Esophagus (tissue), 2 donors: ENCODE measurements around the gene CREB5. TPM values are rescaled to one million over a fixed set of nuclear protein-coding genes. Genes with fewer than 3 reads are reported as not detected.
"Not testable (repeated sequence)": the region's sequence is repeated elsewhere in the genome, so short reads cannot be mapped to it uniquely, and the experiment has no call there.

Source experiments
- H3K27ac ChIP-seq, 2 donors: one replicate each; pipeline ENCODE4 v1.5.1; 2013; ENCODE audit warnings: low read depth in 2 of 2, mild to moderate bottlenecking in 2 of 2, inconsistent platforms in 1 of 2, low read length in 1 of 2, moderate library complexity in 1 of 2
- H3K27me3 ChIP-seq, 2 donors: one replicate each; pipeline ENCODE4 v1.6.1; 2013; ENCODE audit warnings: low read length in 2 of 2, control low read depth in 1 of 2, mild to moderate bottlenecking in 1 of 2; ENCODE audit not compliant: insufficient read depth in 2 of 2, control insufficient read depth in 1 of 2
- H3K36me3 ChIP-seq, 2 donors: one replicate each; pipeline ENCODE4 v1.6.1; 2013; ENCODE audit warnings: low read length in 1 of 2; ENCODE audit not compliant: control insufficient read depth in 2 of 2, insufficient read depth in 2 of 2
- H3K4me1 ChIP-seq, 2 donors: one replicate each; pipeline ENCODE4 v1.6.1; 2013; ENCODE audit warnings: low read length in 1 of 2; ENCODE audit not compliant: control insufficient read depth in 2 of 2, insufficient read depth in 2 of 2
- H3K4me3 ChIP-seq, 2 donors: one replicate each; pipeline ENCODE4 v1.5.1; 2013; ENCODE audit warnings: low read length in 2 of 2, mild to moderate bottlenecking in 2 of 2, low read depth in 1 of 2, moderate library complexity in 1 of 2
- H3K9me3 ChIP-seq, 2 donors: one replicate each; pipeline ENCODE4 v1.6.1; 2013; ENCODE audit warnings: mild to moderate bottlenecking in 2 of 2, low read depth in 1 of 2, low read length in 1 of 2, moderate library complexity in 1 of 2; ENCODE audit not compliant: control insufficient read depth in 2 of 2, insufficient read depth in 1 of 2
- WGBS, 2 donors: extraction: QIAGEN DNeasy Blood & Tissue Kit; methylation state at CpG; one replicate each; pipeline ENCODE4 v1.1.7; 2013; 5-methylcytosine and 5-hydroxymethylcytosine counted together
- polyA plus RNA-seq, 2 donors: library from polyadenylated mRNA; stranded (reverse); fragments of 200-250 nt; gene quantifications; one replicate each; pipeline ENCODE4 v1.2.3, GENCODE V29; 2013
- donor health status: healthy with polysubstance abuse.
- donor health status: Bipolar disorder and iron deficiency.

Gene CREB5
- polyA plus RNA-seq, 2 donors: 0.67 to 1.2 TPM

- not testable (repeated sequence) for H3K4me3 ChIP-seq, H3K27ac ChIP-seq, H3K27me3 ChIP-seq, H3K36me3 ChIP-seq, H3K4me1 ChIP-seq, H3K9me3 ChIP-seq
- WGBS, 2 donors: 94 to 95% methylated on average over 5 of the region's 5 CpGs
Measured at GRCh38 chr7:28786156-28786555, 373.8 kb downstream of the CREB5 start.

- Histone ChIP-seq H3K27ac (no peak overlapping the region), H3K4me3 (no peak overlapping the region)
Measured at GRCh38 chr7:28787106-28787505, 374.8 kb downstream of the CREB5 start.

GRCh38 chr7:28790467-28790866 is 378.1 kb downstream of the CREB5 start:
- Histone ChIP-seq H3K36me3 (no peaks in the 10 kb centered on the region), H3K9me3 (no peaks in the 10 kb centered on the region), H3K4me1 (no peaks in the 10 kb centered on the region), H3K4me3 (no peak overlapping the region), H3K27ac (no peak overlapping the region), H3K27me3 (no peaks in the 10 kb centered on the region)
- WGBS, 2 donors: 86 to 91% methylated on average over 4 of the region's 4 CpGs

More at GRCh38 chr7:28787106-28787505, 374.8 kb downstream of the CREB5 start:
- no peaks in the 10 kb centered on the region for H3K9me3 ChIP-seq
- no peaks in the 10 kb centered on the region for H3K27me3 ChIP-seq
- no peaks in the 10 kb centered on the region for H3K36me3 ChIP-seq
- H3K4me1 ChIP-seq: no peaks in the 10 kb centered on the region

DNA sequence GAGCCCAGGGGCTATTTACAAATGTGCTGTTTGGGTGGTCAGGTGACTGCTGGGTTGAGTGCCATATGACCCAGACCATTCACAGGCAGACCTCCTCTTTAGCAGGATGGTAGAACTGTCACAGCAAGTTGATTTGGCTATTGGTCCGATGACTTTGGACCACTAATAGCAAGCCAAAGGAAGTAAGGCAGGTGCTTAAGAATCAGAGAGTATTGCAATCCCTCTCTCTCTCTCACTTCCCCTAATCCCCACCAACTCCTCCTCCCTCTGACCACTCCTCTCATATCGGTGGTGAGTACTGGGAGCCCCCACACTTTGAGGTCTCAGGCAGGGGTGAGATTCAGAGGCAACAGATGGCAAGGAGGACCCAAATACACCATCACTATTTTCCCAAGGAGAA is 380.5 kb downstream of the CREB5 start:
- Histone ChIP-seq H3K27ac (no peak overlapping the region), H3K9me3 (no peaks in the 10 kb centered on the region), H3K4me3 (no peak overlapping the region), H3K27me3 (no peaks in the 10 kb centered on the region), H3K36me3 (no peaks in the 10 kb centered on the region), H3K4me1 (no peaks in the 10 kb centered on the region)
- WGBS, 2 donors: 90% methylated on average over 2 of the region's 2 CpGs

DNA sequence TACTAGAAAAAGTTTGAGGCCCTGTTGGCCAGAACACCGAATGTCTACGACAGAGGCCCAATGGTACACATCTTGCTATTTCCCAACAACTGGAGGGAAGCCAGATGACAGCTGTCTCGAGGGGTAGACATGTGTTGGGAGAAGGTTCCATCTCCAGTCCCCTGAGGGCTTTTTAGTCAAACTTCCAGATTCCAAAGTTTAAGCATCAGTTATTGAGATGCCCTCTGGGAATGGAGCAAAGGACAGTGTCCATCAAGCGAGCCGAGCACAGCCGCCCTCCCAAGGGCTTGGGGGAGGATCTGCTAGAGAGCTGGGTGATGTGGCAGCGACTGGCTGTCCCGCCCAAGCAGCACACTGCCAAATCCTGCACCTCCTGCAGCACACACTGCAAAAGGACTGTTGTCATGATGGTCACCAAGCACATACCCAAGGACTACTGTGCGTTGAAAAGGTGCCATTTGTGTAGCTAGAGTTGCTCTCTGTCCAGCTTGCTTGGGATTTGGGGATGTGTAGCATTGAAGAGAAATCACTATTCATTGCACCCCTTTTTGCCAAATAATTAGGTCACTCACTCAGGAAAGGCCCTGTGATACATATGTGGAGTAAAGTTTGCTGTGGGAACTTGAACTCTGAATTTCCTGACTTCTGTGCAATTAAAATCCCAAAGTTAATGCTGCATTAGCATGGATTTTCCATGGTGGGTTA is 381.2 kb downstream of the CREB5 start:
- H3K36me3 ChIP-seq: no peaks in the 10 kb centered on the region
- no peak overlapping the region for H3K27ac ChIP-seq
- 80 to 83% methylated on average over 9 of the region's 9 CpGs for WGBS, 2 donors
- H3K9me3 ChIP-seq: no peaks in the 10 kb centered on the region
- no peaks in the 10 kb centered on the region for H3K27me3 ChIP-seq
- no peaks in the 10 kb centered on the region for H3K4me1 ChIP-seq
- no peak overlapping the region for H3K4me3 ChIP-seq

GRCh38 chr7:28798274-28798673 is 386.0 kb downstream of the CREB5 start:
- H3K36me3 ChIP-seq: no peaks in the 10 kb centered on the region
- no peak overlapping the region for H3K27ac ChIP-seq
- no peaks in the 10 kb centered on the region for H3K27me3 ChIP-seq
- no peaks in the 10 kb centered on the region for H3K4me1 ChIP-seq
- WGBS, 2 donors: 78 to 84% methylated on average over 15 of the region's 15 CpGs
- no peak overlapping the region for H3K4me3 ChIP-seq
- no peaks in the 10 kb centered on the region for H3K9me3 ChIP-seq

- Histone ChIP-seq H3K9me3 (peaks cover 0 to 2% of the 10 kb centered on the region in 2 donors), H3K27me3 (no peaks in the 10 kb centered on the region), H3K4me3 (no peak overlapping the region), H3K27ac (no peak overlapping the region), H3K4me1 (no peaks in the 10 kb centered on the region), H3K36me3 (peaks cover 0 to 3% of the 10 kb centered on the region in 2 donors)
- WGBS, 2 donors: 53 to 64% methylated on average over 1 of the region's 1 CpG
Measured at GRCh38 chr7:28799619-28800018, 387.3 kb downstream of the CREB5 start.

DNA sequence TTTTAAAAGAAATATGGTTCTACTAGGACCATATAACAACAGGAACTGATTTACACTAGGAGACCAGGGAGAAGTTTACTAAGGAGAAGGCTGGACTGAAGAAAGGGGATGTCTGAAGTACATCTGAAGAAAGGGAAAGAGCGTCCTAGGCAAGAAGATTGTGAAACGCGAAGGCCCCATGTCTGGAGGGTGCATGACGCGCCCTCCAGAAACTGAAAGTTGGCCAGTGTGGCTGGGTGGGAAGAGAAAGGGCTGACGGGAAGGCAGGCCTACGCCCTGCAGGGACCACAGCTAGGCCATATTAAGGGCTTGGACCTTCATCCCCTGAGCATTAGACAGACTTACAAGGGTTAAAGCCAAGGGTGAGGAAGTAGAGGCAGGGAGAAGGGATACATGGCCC is 387.8 kb downstream of the CREB5 start:
- H3K4me1 ChIP-seq: no peaks in the 10 kb centered on the region
- H3K4me3 ChIP-seq: no peak overlapping the region
- H3K27me3 ChIP-seq: no peaks in the 10 kb centered on the region
- H3K9me3 ChIP-seq: peaks cover 0 to 2% of the 10 kb centered on the region in 2 donors
- H3K27ac ChIP-seq: no peak overlapping the region
- 89 to 90% methylated on average over 7 of the region's 7 CpGs for WGBS, 2 donors
- peaks cover 0 to 3% of the 10 kb centered on the region in 2 donors for H3K36me3 ChIP-seq

DNA sequence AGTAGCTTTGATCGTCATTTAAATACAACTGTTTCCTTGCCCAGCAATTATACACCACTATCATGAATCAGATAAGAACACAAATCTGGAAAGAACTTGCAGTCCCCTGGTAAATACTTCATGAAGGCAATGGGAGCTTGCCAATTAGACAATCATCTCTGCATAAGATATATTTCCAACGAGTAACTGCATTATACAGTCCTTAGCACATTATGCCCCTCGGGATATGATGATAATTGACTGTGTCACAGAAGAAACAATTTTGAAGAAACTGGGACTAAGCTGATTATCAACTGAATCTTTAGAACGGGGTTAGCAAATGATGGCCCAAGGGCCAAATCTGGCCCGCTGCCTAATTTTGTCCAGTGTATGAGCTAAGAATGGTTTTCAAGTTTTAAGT is 390.1 kb downstream of the CREB5 start:
- H3K27me3 ChIP-seq: no peaks in the 10 kb centered on the region
- 83 to 86% methylated on average over 5 of the region's 5 CpGs for WGBS, 2 donors
- H3K9me3 ChIP-seq: peaks cover 0 to 2% of the 10 kb centered on the region in 2 donors
- H3K4me3 ChIP-seq: no peak overlapping the region
- no peaks in the 10 kb centered on the region for H3K4me1 ChIP-seq
- peaks cover 0 to 3% of the 10 kb centered on the region in 2 donors for H3K36me3 ChIP-seq
- H3K27ac ChIP-seq: no peak overlapping the region

- Histone ChIP-seq H3K36me3 (peaks cover 0 to 3% of the 10 kb centered on the region in 2 donors), H3K9me3 (peaks cover 0 to 2% of the 10 kb centered on the region in 2 donors), H3K4me3 (no peak overlapping the region), H3K4me1 (no peaks in the 10 kb centered on the region), H3K27me3 (no peaks in the 10 kb centered on the region), H3K27ac (no peak overlapping the region)
- WGBS, 2 donors: 93 to 95% methylated on average over 8 of the region's 8 CpGs
Measured at GRCh38 chr7:28804157-28804556, 391.8 kb downstream of the CREB5 start.
